NCI-H1048 (cell line): ENCODE results near the gene LTF.
"Not testable (repeated sequence)": the region's sequence is repeated elsewhere in the genome, so short reads cannot be mapped to it uniquely, and the experiment has no call there.

Experiments used
- DNase-seq: peaks from one replicate; lab custom pipeline; 2025; lab: John Stamatoyannopoulos, UW

LTF gene

DNA sequence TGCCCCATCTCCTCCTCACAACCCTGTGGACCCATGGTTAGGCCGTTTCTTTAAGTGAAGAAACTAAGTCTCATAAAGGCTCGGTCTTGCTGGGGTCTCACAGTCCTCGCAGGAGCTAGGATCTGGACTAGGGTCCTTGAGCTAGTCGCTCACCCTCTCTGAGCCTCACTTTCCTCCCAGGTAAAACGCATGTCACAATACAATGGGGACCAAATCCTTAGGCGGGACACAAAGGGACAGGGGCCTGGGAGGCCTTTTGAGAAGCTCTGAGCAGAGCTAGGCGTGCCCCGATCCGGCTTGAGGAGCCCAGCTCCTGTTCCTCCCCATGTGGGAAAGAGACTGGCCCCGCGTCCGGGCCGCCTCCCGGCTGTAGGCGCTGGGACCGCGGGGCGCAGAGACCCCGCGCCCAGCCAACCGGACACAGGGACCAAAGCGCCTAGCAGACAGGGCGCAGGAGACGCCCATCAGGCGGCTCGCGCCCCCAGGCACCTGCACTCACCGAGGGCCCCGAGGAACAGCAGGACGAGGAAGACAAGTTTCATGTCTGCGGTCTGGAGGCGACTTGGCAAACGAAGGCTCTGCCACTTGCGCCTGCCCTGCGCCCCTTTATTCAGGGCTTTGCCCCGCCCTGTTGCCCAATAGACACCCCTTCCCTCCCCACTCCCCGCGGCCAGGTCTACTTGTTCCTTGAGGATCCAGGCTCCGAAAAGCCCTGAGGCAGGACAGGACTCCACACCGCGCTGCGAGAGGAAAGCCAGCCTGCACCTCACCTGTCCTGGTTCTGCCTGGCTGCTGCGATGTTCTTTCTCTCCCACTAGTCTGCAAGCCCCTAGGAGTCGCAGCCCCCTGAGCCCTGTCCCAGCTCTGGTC is at the start of gene LTF:
TSS of gene LTF (minus strand) at position 580 of the 870 bp plus-strand sequence. CDS start at position 542, 38 bp downstream.
- DNase-seq: no peak

GRCh38 chr3:46512191-46512749 is 47.6 kb upstream of the LTF start:
- DNase-seq: no peak

GRCh38 chr3:46509661-46510187 is 45.0 kb upstream of the LTF start:
- no peak for DNase-seq

GRCh38 chr3:46508850-46509591 is 44.3 kb upstream of the LTF start:
- DNase-seq: no peak

GRCh38 chr3:46506526-46506925 is 41.8 kb upstream of the LTF start:
- DNase-seq: no peak

- DNase-seq: no peak
These were observed 41.2 kb upstream of the LTF start for GRCh38 chr3:46505953-46506352.

GRCh38 chr3:46504789-46505188 is 40.1 kb upstream of the LTF start:
- DNase-seq: no peak

GRCh38 chr3:46503200-46503874 is 38.6 kb upstream of the LTF start:
- no peak for DNase-seq

DNA sequence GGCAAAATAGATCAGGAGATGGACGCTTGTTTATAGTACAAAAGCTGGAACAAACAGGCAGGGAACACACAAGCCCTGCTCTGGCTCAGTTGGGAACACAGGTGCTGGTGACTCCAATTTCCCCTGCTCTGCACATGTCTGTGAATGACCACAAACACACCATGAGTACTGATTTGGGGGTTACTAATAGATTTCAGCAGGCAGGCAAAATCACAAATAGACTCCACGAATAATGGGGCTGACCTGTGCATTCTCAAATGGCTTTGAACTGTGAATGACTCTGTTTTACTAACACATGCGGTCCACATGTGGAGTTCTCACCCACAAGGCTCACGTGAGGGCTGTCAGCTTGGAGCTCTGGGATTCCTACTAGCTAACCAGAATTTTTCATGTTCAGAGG is 37.0 kb upstream of the LTF start:
- no peak for DNase-seq

- no peak for DNase-seq
These were observed 36.2 kb upstream of the LTF start for GRCh38 chr3:46500656-46501635.

DNA sequence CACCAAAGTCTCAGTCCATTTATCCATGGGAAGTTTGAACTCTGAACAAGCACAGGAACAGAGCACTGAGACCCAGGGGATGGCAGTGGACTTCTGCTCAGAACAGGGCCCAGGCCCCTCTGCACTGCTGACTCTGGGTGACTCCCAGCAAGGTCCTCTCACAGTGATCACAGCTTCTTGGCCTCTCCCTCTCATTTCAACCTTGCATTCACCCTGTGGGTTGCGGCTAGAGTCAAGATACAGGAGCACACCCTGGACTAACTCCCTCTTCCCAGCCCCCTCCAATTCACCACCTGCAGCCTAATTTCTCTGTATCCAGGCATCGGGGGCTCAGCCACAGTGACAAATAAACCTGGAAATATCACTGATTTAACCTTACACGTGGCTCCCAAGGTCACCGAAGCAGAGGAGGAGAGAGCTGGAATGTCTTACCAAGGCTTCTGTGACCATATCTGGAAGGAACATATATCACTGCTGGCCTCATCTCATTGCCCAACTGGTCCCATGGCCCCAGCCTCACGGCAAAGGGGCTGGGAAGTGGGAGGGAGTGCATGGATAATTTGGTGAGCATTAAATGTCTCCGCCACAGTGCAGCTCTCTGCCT is 34.3 kb upstream of the LTF start:
- no peak for DNase-seq

DNA sequence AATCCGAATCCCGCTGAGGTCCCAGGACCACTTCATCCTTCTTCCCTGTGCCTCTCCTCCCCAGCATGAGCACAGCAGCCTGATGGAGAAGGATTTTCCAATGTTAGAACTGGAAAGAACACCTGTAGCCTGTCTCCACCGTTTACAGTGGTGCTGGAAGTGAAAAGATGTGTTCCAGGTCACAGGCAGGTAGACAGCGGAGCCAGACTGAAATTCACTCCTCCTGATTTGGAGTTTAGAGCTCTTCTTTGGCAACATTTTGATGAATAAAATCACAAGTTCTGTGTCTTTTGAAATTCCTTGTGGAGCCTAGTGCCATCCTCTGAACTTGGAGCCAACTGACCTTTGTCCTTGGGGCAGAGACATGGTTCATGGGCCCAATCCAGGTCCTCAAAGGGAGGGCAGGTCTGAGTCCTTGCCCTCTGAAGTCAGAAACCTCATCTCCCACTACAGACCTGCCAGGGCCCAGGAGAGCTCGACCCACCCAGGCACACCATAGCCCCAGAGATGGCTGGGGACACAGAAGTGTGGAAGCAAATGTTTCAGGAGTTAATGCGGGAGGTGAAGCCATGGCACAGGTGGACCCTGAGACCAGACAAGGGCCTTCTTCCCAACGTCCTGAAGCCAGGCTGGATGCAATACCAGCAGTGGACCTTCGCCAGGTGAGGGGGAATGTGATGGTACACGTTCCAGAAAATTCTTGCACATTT is 33.0 kb upstream of the LTF start, which contains the start of gene RTP3:
TSS of gene RTP3 (plus strand) at position 421 of the 710 bp plus-strand sequence. CDS start at position 508, 87 bp downstream.
- DNase-seq: no peak

GRCh38 chr3:46496746-46497555 is 32.2 kb upstream of the LTF start:
- DNase-seq: no peak

DNA sequence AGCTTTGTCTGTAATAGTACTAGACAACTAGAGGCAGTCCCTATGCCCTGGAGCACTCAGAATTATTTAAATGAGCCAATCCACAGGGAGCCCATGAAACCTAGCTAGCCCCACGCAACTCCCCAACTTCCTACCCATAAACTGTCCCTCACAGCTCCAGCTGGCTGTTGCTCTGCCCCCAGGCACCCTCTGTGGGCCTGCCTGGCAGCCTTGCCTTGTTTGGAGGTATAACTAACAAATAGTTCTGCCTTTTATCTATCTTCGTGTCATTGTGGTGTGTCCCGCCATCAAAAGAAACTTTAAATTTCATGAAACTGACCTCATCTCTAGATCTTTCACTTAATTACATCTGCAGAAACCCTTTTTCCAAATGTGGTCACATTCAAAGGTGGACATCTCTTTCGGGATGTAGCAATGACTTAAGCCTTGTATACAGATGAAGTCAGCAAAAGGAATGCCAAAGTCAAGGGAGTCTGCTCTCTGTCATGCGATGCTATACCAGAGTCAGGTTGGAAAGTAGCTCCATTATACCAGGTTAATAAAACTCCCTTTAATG is 31.3 kb upstream of the LTF start:
- DNase-seq: no peak

- DNase-seq: not testable (repeated sequence)
These were observed 29.8 kb upstream of the LTF start for GRCh38 chr3:46494491-46494890.

DNA sequence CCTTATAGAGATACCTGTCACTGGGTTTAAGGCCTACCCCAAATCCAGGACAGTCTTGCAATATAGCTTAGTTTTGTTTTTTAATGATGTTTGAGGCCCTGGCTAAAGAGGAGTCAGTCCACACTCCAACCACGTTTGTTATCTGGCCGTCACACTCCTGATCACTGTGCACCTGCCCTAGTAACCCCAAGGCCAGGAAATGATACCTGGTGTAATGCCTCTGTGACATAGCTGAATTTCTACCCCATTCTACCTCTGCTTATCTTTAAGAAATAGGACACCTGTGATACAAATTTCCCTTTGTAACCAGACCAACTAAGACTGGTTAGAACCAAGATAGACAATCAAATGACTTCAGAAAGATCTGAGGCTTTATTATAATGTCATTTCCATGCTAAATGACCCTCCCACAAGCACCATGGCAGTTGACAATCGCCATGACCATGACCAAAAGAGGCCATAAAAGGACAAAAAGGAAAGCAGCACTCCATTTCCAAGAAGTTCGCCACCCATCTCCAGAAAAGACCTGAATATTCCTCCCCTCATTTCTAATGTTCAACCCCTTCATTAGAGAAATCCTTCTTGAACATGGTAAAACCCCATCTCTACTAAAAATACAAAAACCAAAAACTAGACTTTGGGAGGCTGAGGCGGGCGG is 28.3 kb upstream of the LTF start:
- DNase-seq: no peak

GRCh38 chr3:46491089-46492070 is 26.7 kb upstream of the LTF start:
- no peak for DNase-seq
